PC-3 (cell line): Measurements from ENCODE around the gene TENT5C. TPM values are rescaled to one million over a fixed set of nuclear protein-coding genes. Genes with fewer than 3 reads are reported as not detected.
A peak's percentile ranks its signal among the peaks of the same experiment; 100 is the strongest.

Experiments
- ATAC-seq: fragments of 200-7000 bp; cut with Tn5 transposase; 2 replicates; pipeline ENCODE4 v1.9.1; 2020; ENCODE audit warnings: mild to moderate bottlenecking, moderate library complexity
- BruUV-seq: library from RNA; stranded (reverse); fragments of 400-500 nt; replicated peaks from 2 replicates; lab custom pipeline; 2021; lab: Mats Ljungman, UMichigan
- CTCF ChIA-PET: fragments of 300-600 bp; sonication (Branson Sonifier 250); formaldehyde crosslinking; loops from one replicate; lab custom pipeline; 2022; ENCODE audit warnings: antibody characterized with exemption; lab: Charles Lee
- POLR2A ChIA-PET: fragments of 300-600 bp; sonication (Branson Sonifier 250); formaldehyde crosslinking; loops from one replicate; lab custom pipeline; 2022; ENCODE audit warnings: antibody characterized with exemption; ENCODE audit not compliant: unreplicated experiment; lab: Charles Lee
- DNase-seq: peaks from one replicate; pipeline ENCODE4 v3.0.0-alpha.2; 2015
- H2AFZ ChIP-seq: fragments of 300-600 bp; sonication (generic); 2 replicates; pipeline ENCODE4 v1.6.0; 2016; ENCODE audit warnings: antibody characterized with exemption, low read length
- H3F3A ChIP-seq: fragments of 300-600 bp; sonication (generic); one replicate; pipeline ENCODE4 v1.6.0; 2017; ENCODE audit warnings: antibody characterized with exemption, low read length, control low read depth, mild to moderate bottlenecking; ENCODE audit not compliant: unreplicated experiment
- H3K27ac ChIP-seq: fragments of 300-600 bp; sonication (generic); 2 replicates; pipeline ENCODE4 v1.5.1; 2016; ENCODE audit warnings: mild to moderate bottlenecking, low read length
- H3K27me3 ChIP-seq: fragments of 300-600 bp; sonication (generic); 2 replicates; pipeline ENCODE4 v1.6.1; 2016; ENCODE audit warnings: low read length, mixed read lengths
- H3K36me3 ChIP-seq: fragments of 300-600 bp; sonication (generic); 2 replicates; pipeline ENCODE4 v1.6.1; 2016; ENCODE audit warnings: low read depth, mixed run types, low read length, mixed read lengths
- H3K4me1 ChIP-seq: fragments of 300-600 bp; sonication (generic); 2 replicates; pipeline ENCODE4 v1.5.1; 2016; ENCODE audit warnings: low read length; ENCODE audit not compliant: insufficient read depth
- H3K4me2 ChIP-seq: fragments of 300-600 bp; sonication (generic); 2 replicates; pipeline ENCODE4 v1.6.0; 2016; ENCODE audit warnings: low read length
- H3K4me3 ChIP-seq: fragments of 300-600 bp; sonication (generic); 2 replicates; pipeline ENCODE4 v1.5.1; 2016; ENCODE audit warnings: mild to moderate bottlenecking, low read length, mixed read lengths
- H3K79me2 ChIP-seq: fragments of 300-600 bp; sonication (generic); 2 replicates; pipeline ENCODE4 v1.6.1; 2017; ENCODE audit warnings: low read length, mixed read lengths
- H3K9ac ChIP-seq: fragments of 300-600 bp; sonication (generic); 2 replicates; pipeline ENCODE4 v1.6.0; 2016; ENCODE audit warnings: mild to moderate bottlenecking, low read length
- H3K9me2 ChIP-seq: fragments of 300-600 bp; sonication (generic); replicated peaks from 2 replicates; pipeline ENCODE4 v1.6.1; 2016; ENCODE audit warnings: mixed run types, low read length, mixed read lengths
- H3K9me3 ChIP-seq: fragments of 300-600 bp; sonication (generic); 2 replicates; pipeline ENCODE4 v1.6.1; 2016; ENCODE audit warnings: low read length, mixed read lengths
- H4K20me1 ChIP-seq: fragments of 300-600 bp; sonication (generic); 2 replicates; pipeline ENCODE4 v1.6.1; 2016; ENCODE audit warnings: low read length, mixed read lengths
- EZH2 ChIP-seq: fragments of 300-600 bp; sonication (generic); IDR thresholded peaks from one replicate; pipeline ENCODE4 v1.6.1; 2017; ENCODE audit warnings: antibody characterized with exemption, mild to moderate bottlenecking, low read length; ENCODE audit not compliant: unreplicated experiment
- EZH2phosphoT487 ChIP-seq: fragments of 300-600 bp; sonication (generic); IDR thresholded peaks from 2 replicates; pipeline ENCODE4 v1.6.1; 2018; ENCODE audit warnings: mild to moderate bottlenecking, antibody characterized with exemption, low read length, borderline replicate concordance
- intact Hi-C: fragments of 100-400 bp; cut with micrococcal nuclease; formaldehyde crosslinking; loops from 2 replicates; pipeline ENCODE4 v1.9.0; 2023
- total RNA-seq: library from RNA; depleted of rRNA; stranded (reverse); fragments of >200 nt; gene quantifications from 2 replicates; pipeline ENCODE4 v1.2.3, GENCODE V29; 2014
- TF ChIP-seq, protein P1 (sequence below): fragments of 300-600 bp; sonication (generic); conservative IDR thresholded peaks from 2 replicates; pipeline ENCODE4 v1.5.1; 2017; ENCODE audit warnings: antibody characterized with exemption, low read depth, mild to moderate bottlenecking, low read length

The TENT5C gene
- total RNA-seq, 1 experiment from 2014 or later = 2.4 TPM

DNA sequence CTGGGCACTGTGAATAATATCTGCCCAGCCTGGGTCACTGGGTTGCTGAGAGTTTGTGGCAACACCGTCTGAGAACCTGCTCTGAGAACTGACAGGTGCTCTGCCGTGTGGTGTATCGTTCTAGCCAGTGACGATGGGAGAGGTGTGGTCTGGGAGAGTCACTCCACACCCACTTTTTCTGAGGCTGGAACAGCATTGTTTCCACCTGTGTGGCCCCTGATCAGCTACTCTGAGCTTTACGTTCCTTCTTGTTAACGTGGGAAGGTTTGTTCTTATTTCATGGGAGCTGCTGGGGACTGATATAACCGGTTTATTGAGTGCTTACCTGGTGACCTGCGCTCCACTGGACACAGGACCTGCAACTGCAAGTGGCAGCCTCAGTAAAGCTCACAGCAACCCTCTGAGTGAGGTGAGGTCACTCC is 34.8 kb upstream of the TENT5C start:
- peak overlapping the region; percentile 48; the same call in 1 of the 2 replicates for H3K4me3 ChIP-seq
- DNase-seq = peak; percentile 83
- ChIA-PET POLR2A (no interaction called here), CTCF (no interaction called here)
- H3K9me3 ChIP-seq = no peaks in the 10 kb centered on the region
- no peaks in the 10 kb centered on the region for H3K79me2 ChIP-seq
- H3F3A ChIP-seq = no peaks in the 10 kb centered on the region
- peak overlapping the region; percentile 64 for H3K27ac ChIP-seq
- peak overlapping the region; percentile 76 for H3K4me2 ChIP-seq
- TF ChIP-seq, protein P1, sequence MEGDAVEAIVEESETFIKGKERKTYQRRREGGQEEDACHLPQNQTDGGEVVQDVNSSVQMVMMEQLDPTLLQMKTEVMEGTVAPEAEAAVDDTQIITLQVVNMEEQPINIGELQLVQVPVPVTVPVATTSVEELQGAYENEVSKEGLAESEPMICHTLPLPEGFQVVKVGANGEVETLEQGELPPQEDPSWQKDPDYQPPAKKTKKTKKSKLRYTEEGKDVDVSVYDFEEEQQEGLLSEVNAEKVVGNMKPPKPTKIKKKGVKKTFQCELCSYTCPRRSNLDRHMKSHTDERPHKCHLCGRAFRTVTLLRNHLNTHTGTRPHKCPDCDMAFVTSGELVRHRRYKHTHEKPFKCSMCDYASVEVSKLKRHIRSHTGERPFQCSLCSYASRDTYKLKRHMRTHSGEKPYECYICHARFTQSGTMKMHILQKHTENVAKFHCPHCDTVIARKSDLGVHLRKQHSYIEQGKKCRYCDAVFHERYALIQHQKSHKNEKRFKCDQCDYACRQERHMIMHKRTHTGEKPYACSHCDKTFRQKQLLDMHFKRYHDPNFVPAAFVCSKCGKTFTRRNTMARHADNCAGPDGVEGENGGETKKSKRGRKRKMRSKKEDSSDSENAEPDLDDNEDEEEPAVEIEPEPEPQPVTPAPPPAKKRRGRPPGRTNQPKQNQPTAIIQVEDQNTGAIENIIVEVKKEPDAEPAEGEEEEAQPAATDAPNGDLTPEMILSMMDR = no peak
- intact Hi-C loops = no loop called here
- no TSS peak for BruUV-seq
- no peaks in the 10 kb centered on the region for H4K20me1 ChIP-seq
- peak overlapping the region; percentile 26; the same call in 1 of the 2 replicates for H3K9ac ChIP-seq
- no peaks in the 10 kb centered on the region for H3K9me2 ChIP-seq
- H2AFZ ChIP-seq = peak overlapping the region; percentile 69; the same call in 1 of the 2 replicates
- H3K36me3 ChIP-seq = no peaks in the 10 kb centered on the region
- peak; percentile 72 for ATAC-seq
- H3K4me1 ChIP-seq = peaks cover 22% of the 10 kb centered on the region
- H3K27me3 ChIP-seq = no peaks in the 10 kb centered on the region

DNA sequence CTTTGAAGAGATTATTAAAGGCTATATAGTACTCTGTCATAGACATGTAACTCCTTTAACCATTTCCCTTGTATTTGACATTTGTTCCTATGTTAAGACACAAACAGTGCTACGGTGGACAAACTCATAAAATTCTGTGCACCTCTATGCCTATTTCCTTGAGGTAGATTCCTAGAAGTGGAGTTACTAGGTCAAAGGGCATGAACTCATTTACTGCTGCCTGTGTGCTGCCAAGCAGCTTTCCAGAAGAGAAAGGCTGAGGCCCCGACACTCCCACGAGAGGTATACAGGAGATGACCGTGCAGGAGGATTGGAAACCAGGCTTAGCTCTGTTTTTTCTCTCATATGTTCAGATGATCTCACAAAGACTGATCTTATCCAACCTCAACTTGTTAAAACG is 34.4 kb upstream of the TENT5C start:
- TF ChIP-seq EZH2phosphoT487 (no peak), EZH2 (no peak)
- TF ChIP-seq, protein P1 = no peak
- ATAC-seq (no peak), DNase-seq (peak; percentile 7)
- ChIA-PET POLR2A (no interaction called here), CTCF (no interaction called here)
- Histone ChIP-seq H3K27me3 (no peaks in the 10 kb centered on the region), H3K4me1 (peaks cover 22% of the 10 kb centered on the region), H4K20me1 (no peaks in the 10 kb centered on the region), H3K4me2 (peak overlapping the region; percentile 76), H3K9me2 (no peaks in the 10 kb centered on the region), H3K79me2 (no peaks in the 10 kb centered on the region), H3K36me3 (no peaks in the 10 kb centered on the region), H2AFZ (no peak overlapping the region), H3F3A (no peaks in the 10 kb centered on the region), H3K27ac (peak overlapping the region; percentile 64), H3K9me3 (no peaks in the 10 kb centered on the region), H3K4me3 (peak overlapping the region; percentile 19; the same call in 1 of the 2 replicates), H3K9ac (peak overlapping the region; percentile 9; the same call in 1 of the 2 replicates)
- no TSS peak for BruUV-seq
- intact Hi-C loops = no loop called here

DNA sequence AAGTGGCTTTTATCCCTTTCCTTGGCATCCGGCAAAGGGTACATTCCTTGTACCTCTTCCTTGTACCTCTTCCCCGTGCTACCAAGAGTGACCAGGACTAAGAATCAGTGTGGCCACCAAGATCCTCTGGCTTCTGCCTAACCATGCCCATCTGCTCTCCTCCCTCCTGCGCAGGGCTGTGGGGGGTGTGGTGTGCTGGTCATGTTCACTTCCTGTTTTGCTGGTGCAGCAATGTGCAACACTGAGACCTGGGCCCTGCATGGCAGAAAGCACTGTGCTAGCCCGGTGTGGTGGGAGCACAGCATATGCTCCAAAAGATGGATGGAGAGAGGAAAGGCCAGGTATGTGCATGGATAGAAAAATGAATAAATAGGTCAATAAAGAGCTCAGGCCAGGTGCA is 33.3 kb upstream of the TENT5C start:
- ChIA-PET CTCF (no interaction called here), POLR2A (no interaction called here)
- no peaks in the 10 kb centered on the region for H3K9me2 ChIP-seq
- no peaks in the 10 kb centered on the region for H3K79me2 ChIP-seq
- no TSS peak for BruUV-seq
- peaks cover 22% of the 10 kb centered on the region for H3K4me1 ChIP-seq
- H3K4me2 ChIP-seq = no peak overlapping the region
- no peaks in the 10 kb centered on the region for H3K27me3 ChIP-seq
- intact Hi-C loops = no loop called here
- DNase-seq (no peak), ATAC-seq (no peak)
- TF ChIP-seq, protein P1 = no peak
- TF ChIP-seq EZH2 (no peak), EZH2phosphoT487 (no peak)
- no peaks in the 10 kb centered on the region for H3K9me3 ChIP-seq
- H2AFZ ChIP-seq = no peak overlapping the region
- no peak overlapping the region for H3K4me3 ChIP-seq
- H3K27ac ChIP-seq = no peak overlapping the region
- no peaks in the 10 kb centered on the region for H3F3A ChIP-seq
- no peaks in the 10 kb centered on the region for H4K20me1 ChIP-seq
- H3K36me3 ChIP-seq = no peaks in the 10 kb centered on the region
- H3K9ac ChIP-seq = no peak overlapping the region
